SU-DHL-6 (cell line): ENCODE results near the gene COL4A3.

Experiments used
- H2AFZ ChIP-seq: fragments of 200-600 bp; sonication (generic); 2 replicates; pipeline ENCODE4 v1.6.1; 2014; ENCODE audit warnings: low read depth, mild to moderate bottlenecking, moderate library complexity, mixed read lengths, antibody characterized with exemption, low read length; ENCODE audit not compliant: severe bottlenecking
- H3F3A ChIP-seq: fragments of 200-600 bp; shearing (Covaris generic); 2 replicates; pipeline ENCODE4 v1.6.0; 2016; ENCODE audit warnings: antibody characterized with exemption, mild to moderate bottlenecking; ENCODE audit not compliant: insufficient read depth
- H3K27ac ChIP-seq: fragments of 200-600 bp; sonication (generic); 2 replicates; pipeline ENCODE4 v1.5.1; 2016; ENCODE audit warnings: low read depth, mild to moderate bottlenecking, low read length, moderate library complexity, mixed read lengths
- H3K27me3 ChIP-seq: fragments of 200-600 bp; sonication (generic), shearing (Covaris generic); 2 replicates; pipeline ENCODE4 v1.6.0; 2014; ENCODE audit warnings: mild to moderate bottlenecking, low read length
- H3K36me3 ChIP-seq: fragments of 200-600 bp; sonication (generic); 2 replicates; pipeline ENCODE4 v1.6.1; 2014; ENCODE audit warnings: mild to moderate bottlenecking, low read length, mixed read lengths
- H3K4me2 ChIP-seq: fragments of 300-600, 200-600 bp; shearing (Covaris generic), sonication (generic); 2 replicates; pipeline ENCODE4 v1.6.0; 2014; ENCODE audit warnings: low read length, low read depth, mild to moderate bottlenecking; ENCODE audit not compliant: poor library complexity, severe bottlenecking
- H3K4me3 ChIP-seq: fragments of 200-600 bp; sonication (generic); 2 replicates; pipeline ENCODE4 v1.5.1; 2014; ENCODE audit warnings: antibody characterized with exemption, low read length, mild to moderate bottlenecking, mixed read lengths; ENCODE audit not compliant: insufficient read depth, poor library complexity, severe bottlenecking
- H3K79me2 ChIP-seq: fragments of 200-600 bp; sonication (generic); 2 replicates; pipeline ENCODE4 v1.6.1; 2014; ENCODE audit warnings: mild to moderate bottlenecking, low read length, moderate library complexity; ENCODE audit not compliant: insufficient read depth
- H3K9ac ChIP-seq: fragments of 200-600 bp; sonication (generic); 2 replicates; pipeline ENCODE4 v1.7.0; 2014; ENCODE audit warnings: mild to moderate bottlenecking, low read length
- H3K9me2 ChIP-seq: fragments of 200-600 bp; sonication (generic); replicated peaks from 2 replicates; pipeline ENCODE4 v1.6.1; 2014; ENCODE audit warnings: low read length; ENCODE audit not compliant: insufficient read depth
- H3K9me3 ChIP-seq: fragments of 200-600 bp; sonication (generic); 2 replicates; pipeline ENCODE4 v1.6.1; 2014; ENCODE audit warnings: low read length, mixed read lengths; ENCODE audit not compliant: insufficient read depth
- H4K20me1 ChIP-seq: fragments of 200-600 bp; sonication (generic); 2 replicates; pipeline ENCODE4 v1.6.1; 2014; ENCODE audit warnings: low read depth, mild to moderate bottlenecking, antibody characterized with exemption, low read length, moderate library complexity, mixed read lengths
- CTCF ChIP-seq: fragments of 200-600 bp; sonication (generic); IDR thresholded peaks from one replicate; pipeline ENCODE4 v1.5.1; 2017; ENCODE audit warnings: antibody characterized with exemption, mild to moderate bottlenecking, low read length, moderate library complexity; ENCODE audit not compliant: insufficient read depth, poor library complexity, severe bottlenecking
- EZH2phosphoT487 ChIP-seq: fragments of 200-600 bp; sonication (generic), shearing (Covaris generic); conservative IDR thresholded peaks from 2 replicates; pipeline ENCODE4 v1.6.1; 2018; ENCODE audit warnings: mild to moderate bottlenecking, antibody characterized with exemption, low read length, moderate library complexity, mixed read lengths

COL4A3 gene

GRCh38 chr2:227349989-227350612 lies 185.7 kb downstream of the COL4A3 start:
- H3K27me3 ChIP-seq: no peaks in the 10 kb centered on the region
- no peaks in the 10 kb centered on the region for H3K9me3 ChIP-seq
- TF ChIP-seq EZH2phosphoT487: no peak
- TF ChIP-seq CTCF: no peak
- no peaks in the 10 kb centered on the region for H3K9me2 ChIP-seq
- no peak overlapping the region for H2AFZ ChIP-seq
- H3K4me2 ChIP-seq: no peak overlapping the region
- no peak overlapping the region for H3K9ac ChIP-seq
- H4K20me1 ChIP-seq: no peaks in the 10 kb centered on the region
- peaks cover 22% of the 10 kb centered on the region for H3K36me3 ChIP-seq
- H3K79me2 ChIP-seq: no peaks in the 10 kb centered on the region
- H3F3A ChIP-seq: no peaks in the 10 kb centered on the region
- no peak overlapping the region for H3K27ac ChIP-seq
- H3K4me3 ChIP-seq: no peak overlapping the region

DNA sequence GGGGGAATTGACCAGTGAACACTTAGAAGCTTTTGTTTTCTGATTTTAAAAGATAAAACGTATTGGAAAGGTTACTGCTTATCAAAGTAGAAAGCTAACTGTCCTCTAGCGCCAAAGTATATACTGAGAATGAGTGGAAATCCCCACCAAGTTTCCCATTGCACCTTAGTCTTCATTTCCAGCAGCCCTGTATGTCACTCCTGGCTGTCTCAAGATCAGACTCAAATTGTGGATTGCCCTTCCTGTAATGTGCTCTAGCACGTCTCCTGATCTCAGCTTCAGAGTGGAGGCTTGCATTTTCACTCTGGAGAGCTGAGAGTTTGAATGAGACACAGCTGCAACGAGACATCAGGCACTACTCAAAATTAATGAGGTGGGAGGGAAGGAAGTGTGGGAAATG lies 187.2 kb downstream of the COL4A3 start:
- Histone ChIP-seq H3K27ac (no peak overlapping the region), H2AFZ (no peak overlapping the region), H3K9me2 (no peaks in the 10 kb centered on the region), H3F3A (no peaks in the 10 kb centered on the region), H3K9ac (no peak overlapping the region), H4K20me1 (no peaks in the 10 kb centered on the region), H3K36me3 (peaks cover 26% of the 10 kb centered on the region), H3K4me2 (no peak overlapping the region), H3K79me2 (no peaks in the 10 kb centered on the region), H3K9me3 (no peaks in the 10 kb centered on the region), H3K27me3 (no peaks in the 10 kb centered on the region), H3K4me3 (no peak overlapping the region)
- no peak for TF ChIP-seq EZH2phosphoT487
- TF ChIP-seq CTCF: no peak

DNA sequence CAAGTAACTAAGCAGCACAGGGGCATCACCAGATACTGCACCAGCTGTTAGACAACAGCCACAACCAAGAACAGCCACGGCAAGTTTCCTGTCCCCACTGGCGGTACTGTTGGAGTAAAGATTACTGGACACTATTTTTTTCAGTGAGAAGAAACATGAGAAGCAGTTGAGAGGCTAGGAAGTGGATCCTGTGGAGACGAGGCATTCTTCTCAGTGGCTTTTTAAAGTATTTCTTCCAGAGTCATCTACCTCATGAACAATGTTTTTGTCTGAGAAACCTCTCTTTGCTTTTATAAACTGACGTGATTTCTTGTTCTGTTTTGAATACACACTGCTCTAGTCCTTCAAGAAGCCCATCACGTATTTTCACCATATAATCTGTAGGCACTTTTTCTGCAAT lies 195.9 kb downstream of the COL4A3 start:
- Histone ChIP-seq H2AFZ (no peak overlapping the region), H3K79me2 (no peaks in the 10 kb centered on the region), H3K9me3 (no peaks in the 10 kb centered on the region), H3K9ac (no peak overlapping the region), H3K4me2 (no peak overlapping the region), H4K20me1 (no peaks in the 10 kb centered on the region), H3F3A (no peaks in the 10 kb centered on the region), H3K36me3 (peaks cover 26% of the 10 kb centered on the region; the same call in 1 of the 2 replicates), H3K9me2 (no peaks in the 10 kb centered on the region), H3K27ac (no peak overlapping the region), H3K4me3 (no peak overlapping the region), H3K27me3 (no peaks in the 10 kb centered on the region)
- TF ChIP-seq CTCF (no peak), EZH2phosphoT487 (no peak)
